CD4-positive, alpha-beta T cell treated with Interleukin-17A for 4 hours (primary cell): Measurements from ENCODE around the gene HRCT1.

Experiments
- DNase-seq: peaks from one replicate; pipeline ENCODE4 v3.0.0-alpha.2; 2020; ENCODE audit warnings: mixed read lengths

The HRCT1 gene

DNA sequence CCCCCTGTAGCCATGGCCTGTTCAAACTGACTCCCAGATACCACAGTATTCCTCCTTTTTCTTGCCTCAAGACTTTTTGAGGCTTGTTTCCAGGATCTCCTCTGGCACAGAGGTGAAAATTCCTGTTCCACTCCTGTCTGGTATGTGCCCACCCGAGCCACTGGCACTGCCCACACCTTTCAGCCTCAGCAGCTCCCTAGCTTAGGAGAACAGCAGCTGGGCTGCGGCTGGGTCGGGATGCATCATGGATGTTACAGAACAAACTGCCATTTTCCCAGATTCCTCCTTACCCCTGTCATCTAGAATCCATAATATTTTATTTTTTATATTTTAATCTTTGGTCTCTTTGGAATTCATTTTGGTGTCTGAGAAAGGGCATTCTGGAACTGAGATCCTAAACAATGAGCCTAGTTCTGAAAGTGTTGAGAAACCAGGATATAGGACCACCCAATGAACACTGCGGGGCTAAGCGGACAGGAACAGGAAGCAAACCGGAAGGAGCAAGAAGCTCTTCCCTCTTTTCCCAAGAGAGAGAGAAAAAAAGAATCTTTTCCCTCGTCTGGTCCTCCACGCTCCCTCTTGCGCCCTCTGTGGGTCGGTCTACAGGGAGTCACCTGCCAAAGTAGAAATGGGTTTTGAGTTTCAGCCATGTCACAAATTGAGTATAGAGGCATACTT is 39.5 kb downstream of the HRCT1 start:
- DNase-seq, result peak; percentile 82

DNA sequence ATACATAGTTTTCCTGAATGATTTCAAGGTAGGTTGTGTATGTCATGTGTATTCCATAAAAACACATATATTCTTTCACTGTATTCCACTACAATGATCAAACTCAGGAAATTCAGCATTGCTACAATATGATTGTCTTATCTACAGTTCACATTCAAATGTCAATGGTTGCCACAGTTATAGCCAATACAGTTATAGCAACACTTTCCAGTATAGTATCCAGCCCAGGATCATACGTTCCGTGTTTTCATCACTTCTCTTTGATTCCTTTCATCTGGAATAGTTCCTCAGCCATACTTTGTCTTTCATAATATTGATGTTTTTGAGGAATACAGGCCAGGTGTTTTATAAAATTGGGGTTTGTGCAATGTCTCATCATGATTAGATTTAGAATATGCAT is 42.4 kb downstream of the HRCT1 start:
- no peak for DNase-seq

DNA sequence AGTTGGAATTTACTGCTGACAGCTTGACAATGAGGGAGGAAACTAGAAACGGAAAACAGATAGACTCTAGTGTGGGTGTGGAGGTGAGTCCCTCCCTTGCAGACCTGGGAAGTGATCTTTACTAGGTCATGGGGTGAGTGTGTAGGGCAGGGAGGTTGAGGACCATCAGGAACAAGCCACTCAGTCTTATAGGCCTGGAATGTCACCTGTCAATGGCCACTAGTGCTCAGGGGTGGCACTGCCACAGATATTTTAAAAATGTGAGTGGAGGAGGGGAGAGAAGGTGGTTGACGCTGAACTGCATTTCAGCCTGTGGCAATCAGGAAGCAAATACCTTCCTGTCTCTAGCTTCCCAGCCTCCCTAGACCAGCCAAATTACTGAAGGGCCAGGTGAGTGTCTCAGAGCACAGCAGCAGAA is 42.9 kb downstream of the HRCT1 start:
- no peak for DNase-seq

DNA sequence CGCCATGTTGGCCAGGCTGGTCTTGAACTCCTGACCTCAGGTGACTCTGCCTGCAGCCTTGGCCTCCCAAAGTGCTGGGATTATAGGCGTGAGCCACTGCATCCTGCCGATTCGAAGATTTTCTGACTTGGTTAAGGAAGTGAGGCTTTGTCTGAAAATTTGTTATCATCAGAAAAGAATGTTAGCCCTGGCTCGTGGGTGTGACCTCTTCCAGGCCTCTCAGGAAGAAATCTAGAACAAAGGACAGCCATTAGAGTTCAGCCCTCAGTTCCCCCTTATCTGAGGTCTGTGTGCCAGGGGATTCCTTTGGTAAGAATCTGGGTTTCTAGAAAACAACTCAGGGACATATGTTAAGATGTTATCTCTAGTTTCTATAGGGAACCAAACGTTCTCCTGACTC is 45.7 kb downstream of the HRCT1 start:
- DNase-seq, result no peak

DNA sequence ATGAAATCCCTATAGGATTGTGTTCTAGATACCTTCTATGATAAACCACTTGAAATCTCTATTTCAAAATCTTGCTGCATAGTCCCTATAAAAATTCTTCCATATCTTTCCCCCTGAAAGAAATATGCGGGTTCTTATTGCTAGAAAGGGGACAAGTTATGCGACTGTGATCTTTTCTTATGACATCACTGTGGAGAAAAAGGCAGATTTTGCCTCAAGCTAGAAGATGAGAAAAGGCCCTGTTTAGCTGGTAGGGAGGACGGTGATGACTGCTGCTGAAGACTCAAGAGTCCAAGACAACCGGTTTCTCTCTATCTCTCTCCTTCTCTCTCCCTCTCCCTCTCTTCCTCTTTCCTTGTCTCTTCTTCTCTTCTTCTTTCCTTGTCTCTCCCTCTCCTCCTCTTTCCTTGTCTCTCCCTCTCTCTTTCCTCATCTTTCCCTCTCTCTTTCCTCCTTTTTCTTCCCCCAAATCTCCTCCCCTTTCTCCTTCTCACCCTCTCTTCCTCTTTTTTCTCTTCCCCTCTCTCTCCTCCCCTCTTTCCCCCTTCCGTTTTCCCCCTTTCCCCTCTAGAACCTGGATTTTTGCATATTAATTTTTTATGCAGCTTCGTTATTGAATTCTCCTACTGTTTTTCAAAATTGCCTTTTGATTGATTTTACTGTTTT is 46.7 kb downstream of the HRCT1 start:
- no peak for DNase-seq

DNA sequence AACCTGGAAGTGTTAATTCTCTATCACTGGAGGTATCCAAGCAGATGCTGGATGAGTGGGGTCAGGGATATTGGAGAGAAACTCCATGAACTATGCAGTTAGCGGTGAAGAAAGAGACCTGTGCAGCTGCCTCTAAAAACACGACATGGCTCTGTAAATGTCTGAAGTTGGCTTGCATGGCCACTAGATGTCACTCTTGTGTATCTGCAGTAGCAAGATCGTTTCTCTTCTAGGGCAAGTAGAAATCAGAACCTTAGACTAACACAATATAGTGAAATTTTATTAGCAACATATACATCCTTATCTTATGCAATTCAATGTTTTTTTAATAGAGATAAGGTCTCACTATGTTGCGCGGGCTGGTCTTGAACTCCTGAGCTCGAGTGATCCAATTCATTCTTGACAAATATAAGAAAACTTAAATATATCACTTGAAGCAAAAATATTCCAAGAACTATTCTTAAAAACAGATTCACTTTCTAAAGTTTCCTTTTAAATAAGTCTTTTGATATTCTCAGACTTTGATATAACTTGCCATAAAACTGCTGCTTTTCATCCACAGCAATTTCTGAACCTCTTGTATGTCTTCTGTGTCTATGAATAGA is 49.0 kb downstream of the HRCT1 start:
- peak; percentile 57 for DNase-seq

DNA sequence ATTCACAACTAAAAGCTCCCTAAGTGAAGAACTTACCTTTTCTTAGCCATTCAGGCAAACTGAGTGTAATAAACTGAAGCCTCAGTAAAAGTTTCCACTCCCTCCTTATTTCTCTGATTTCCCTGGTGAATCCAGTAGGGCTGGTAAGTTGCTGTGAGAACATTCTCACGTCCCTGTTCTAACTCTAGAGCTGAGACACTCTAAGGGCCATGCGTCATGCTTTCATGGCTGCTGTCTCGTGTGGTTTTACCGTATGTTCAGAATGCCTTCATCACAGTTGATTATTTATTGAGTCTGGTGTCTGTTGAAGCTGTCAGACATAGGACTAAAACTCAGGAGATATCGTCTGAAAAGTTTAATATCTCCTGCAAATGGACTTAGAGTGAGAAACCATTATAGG is 50.6 kb downstream of the HRCT1 start:
- no peak for DNase-seq
